Nephron progenitor cell (in vitro differentiated cells): Measurements from ENCODE around the gene CLHC1.

Source experiments
- DNase-seq: peaks from one replicate; pipeline ENCODE4 v3.0.0; 2021
- H3K27ac Mint-ChIP-seq: 2 replicates; pipeline ENCODE4 v1.8.0; 2021; ENCODE audit warnings: mild to moderate bottlenecking, moderate library complexity, mixed read lengths
- H3K27me3 Mint-ChIP-seq: 2 replicates; pipeline ENCODE4 v1.8.0; 2021; ENCODE audit warnings: mild to moderate bottlenecking, low read depth, mixed read lengths; ENCODE audit not compliant: poor library complexity
- H3K36me3 Mint-ChIP-seq: 2 replicates; pipeline ENCODE4 v1.8.0; 2021; ENCODE audit warnings: low read depth, mixed read lengths
- H3K4me1 Mint-ChIP-seq: 2 replicates; pipeline ENCODE4 v1.8.0; 2021; ENCODE audit warnings: mixed read lengths
- H3K4me3 Mint-ChIP-seq: 2 replicates; pipeline ENCODE4 v1.8.0; 2021; ENCODE audit warnings: mild to moderate bottlenecking, moderate library complexity, mixed read lengths
- H3K9me3 Mint-ChIP-seq: 2 replicates; pipeline ENCODE4 v1.8.0; 2021; ENCODE audit warnings: mild to moderate bottlenecking, moderate library complexity, mixed read lengths
- TF ChIP-seq, protein P1 (sequence below): fragments of 200-600 bp; sonication (generic); IDR thresholded peaks from 2 replicates; pipeline ENCODE4 v1.5.0; 2021; ENCODE audit warnings: antibody characterized with exemption

Gene CLHC1

DNA sequence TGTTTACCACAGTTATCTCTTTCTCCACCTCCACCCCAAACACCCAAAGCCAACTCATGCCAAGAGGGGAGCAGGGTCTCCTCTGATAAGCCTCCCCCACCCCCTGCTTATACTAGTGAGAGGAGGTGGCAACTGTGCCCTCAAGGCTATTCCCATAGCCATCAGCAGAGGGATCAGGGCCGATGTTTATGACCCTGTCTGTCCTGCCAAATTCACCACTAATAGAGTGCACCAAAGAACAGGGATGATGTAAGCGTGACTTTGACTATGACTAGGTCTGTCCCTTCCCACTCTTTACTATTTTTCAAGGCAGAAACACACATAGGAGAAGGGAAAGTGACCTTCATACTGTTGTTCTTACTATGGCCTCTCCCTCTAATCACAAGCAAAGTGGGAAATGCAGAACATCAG lies 74.6 kb downstream of the CLHC1 start:
- Mint-ChIP-seq H3K27me3 (peaks cover 13% of the 10 kb centered on the region), H3K9me3 (no peaks in the 10 kb centered on the region), H3K36me3 (no peaks in the 10 kb centered on the region), H3K4me1 (peaks cover 56% of the 10 kb centered on the region), H3K27ac (no peak overlapping the region), H3K4me3 (no peak overlapping the region)
- TF ChIP-seq, protein P1, sequence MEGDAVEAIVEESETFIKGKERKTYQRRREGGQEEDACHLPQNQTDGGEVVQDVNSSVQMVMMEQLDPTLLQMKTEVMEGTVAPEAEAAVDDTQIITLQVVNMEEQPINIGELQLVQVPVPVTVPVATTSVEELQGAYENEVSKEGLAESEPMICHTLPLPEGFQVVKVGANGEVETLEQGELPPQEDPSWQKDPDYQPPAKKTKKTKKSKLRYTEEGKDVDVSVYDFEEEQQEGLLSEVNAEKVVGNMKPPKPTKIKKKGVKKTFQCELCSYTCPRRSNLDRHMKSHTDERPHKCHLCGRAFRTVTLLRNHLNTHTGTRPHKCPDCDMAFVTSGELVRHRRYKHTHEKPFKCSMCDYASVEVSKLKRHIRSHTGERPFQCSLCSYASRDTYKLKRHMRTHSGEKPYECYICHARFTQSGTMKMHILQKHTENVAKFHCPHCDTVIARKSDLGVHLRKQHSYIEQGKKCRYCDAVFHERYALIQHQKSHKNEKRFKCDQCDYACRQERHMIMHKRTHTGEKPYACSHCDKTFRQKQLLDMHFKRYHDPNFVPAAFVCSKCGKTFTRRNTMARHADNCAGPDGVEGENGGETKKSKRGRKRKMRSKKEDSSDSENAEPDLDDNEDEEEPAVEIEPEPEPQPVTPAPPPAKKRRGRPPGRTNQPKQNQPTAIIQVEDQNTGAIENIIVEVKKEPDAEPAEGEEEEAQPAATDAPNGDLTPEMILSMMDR, result no peak
- no peak for DNase-seq

DNA sequence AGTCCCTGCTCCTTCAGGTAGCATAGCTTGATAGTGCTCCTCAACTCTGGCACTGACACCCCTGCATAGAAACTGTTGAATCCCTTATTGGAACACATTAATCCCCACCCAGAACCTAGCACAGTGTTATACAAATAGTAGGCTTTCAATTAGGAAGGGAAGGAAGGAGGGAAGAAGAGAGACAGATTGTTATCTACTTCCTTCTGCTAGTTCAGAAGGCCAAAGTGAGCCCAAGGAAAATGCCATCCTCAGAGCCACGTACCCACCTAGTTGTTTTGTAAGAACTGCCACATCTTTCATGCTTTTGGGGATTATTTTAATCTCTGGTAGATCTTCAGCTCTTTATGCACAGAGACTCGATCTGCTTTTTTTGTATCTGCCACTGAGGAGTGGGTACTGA lies 75.1 kb downstream of the CLHC1 start:
- Mint-ChIP-seq H3K4me3 (no peak overlapping the region), H3K27ac (no peak overlapping the region)

DNA sequence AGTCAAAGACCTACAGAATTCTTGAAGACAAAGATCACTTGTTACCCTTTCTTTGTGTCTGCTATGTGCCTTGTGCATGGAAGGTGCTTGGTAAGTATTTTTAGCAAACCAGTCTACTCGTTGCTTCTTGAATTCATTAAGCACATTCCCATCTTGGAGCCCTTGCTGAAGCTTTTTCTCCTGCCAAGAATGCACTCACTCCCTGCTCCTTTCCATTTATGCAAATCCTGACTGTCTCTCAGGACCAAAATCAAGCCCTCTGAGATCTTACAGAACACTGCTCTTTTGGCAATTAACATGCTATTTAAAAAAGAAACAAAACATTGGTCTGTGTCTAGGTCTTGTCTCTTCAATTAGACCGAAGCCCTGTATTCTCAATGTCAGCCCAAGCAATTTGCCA lies 75.8 kb downstream of the CLHC1 start:
- peaks cover 47% of the 10 kb centered on the region for H3K4me1 Mint-ChIP-seq
- H3K27ac Mint-ChIP-seq, result no peak overlapping the region
- TF ChIP-seq, protein P1, result no peak
- H3K9me3 Mint-ChIP-seq, result no peaks in the 10 kb centered on the region
- peaks cover 13% of the 10 kb centered on the region for H3K27me3 Mint-ChIP-seq
- H3K36me3 Mint-ChIP-seq, result no peaks in the 10 kb centered on the region
- no peak overlapping the region for H3K4me3 Mint-ChIP-seq
- DNase-seq, result no peak

More for the DNA sequence above, 75.1 kb downstream of the CLHC1 start:
- Mint-ChIP-seq H3K9me3 (no peaks in the 10 kb centered on the region), H3K27me3 (peaks cover 13% of the 10 kb centered on the region), H3K4me1 (peaks cover 53% of the 10 kb centered on the region), H3K36me3 (no peaks in the 10 kb centered on the region)
- DNase-seq, result no peak
- TF ChIP-seq, protein P1, result no peak

DNA sequence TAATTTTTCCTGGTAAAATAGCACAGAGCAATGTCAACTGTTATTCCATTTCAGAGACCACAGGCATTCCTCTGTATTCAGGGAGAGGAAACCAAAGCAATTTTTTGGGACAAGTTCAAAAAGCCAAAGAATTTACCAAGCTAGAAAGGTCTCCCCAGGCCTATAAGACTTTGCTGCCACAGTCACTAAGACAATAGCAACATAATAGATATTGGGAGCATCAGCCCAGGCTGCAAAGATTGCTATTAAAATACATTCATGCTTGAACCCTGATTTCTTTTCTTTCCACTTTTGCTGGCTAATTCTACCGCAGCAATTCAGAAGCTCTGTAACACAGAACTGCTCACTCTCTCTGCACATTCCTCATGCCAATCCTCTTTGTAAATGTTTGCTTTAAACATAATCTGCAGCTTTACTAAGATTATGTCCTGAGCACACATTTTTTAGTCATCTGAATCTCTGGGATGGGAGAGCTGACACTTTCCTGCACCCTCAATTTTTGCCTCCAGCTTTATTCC lies 76.3 kb downstream of the CLHC1 start:
- DNase-seq, result no peak
- H3K4me1 Mint-ChIP-seq, result peaks cover 44% of the 10 kb centered on the region
- H3K4me3 Mint-ChIP-seq, result no peak overlapping the region
- peaks cover 13% of the 10 kb centered on the region for H3K27me3 Mint-ChIP-seq
- H3K36me3 Mint-ChIP-seq, result no peaks in the 10 kb centered on the region
- H3K27ac Mint-ChIP-seq, result no peak overlapping the region
- TF ChIP-seq, protein P1, result no peak
- H3K9me3 Mint-ChIP-seq, result no peaks in the 10 kb centered on the region

DNA sequence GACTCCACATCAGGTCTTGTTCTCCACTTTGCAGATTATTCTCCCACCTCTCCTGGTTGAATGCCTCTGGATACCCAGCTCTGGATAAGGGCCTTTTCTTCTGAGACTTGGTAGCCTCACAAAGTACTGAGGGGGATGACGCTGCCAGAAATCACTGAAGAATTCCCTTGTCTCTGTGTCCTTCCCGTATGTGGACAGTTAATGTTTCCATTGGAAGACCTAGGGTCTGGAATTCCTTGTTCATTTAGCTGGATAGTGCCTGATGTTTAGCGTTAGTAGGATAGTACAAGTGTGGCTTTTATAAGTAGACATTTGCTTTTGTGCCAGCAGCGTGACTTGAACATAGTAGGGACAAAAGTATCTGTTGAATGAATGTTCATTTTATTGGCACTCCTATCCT lies 76.9 kb downstream of the CLHC1 start:
- no peaks in the 10 kb centered on the region for H3K9me3 Mint-ChIP-seq
- H3K4me3 Mint-ChIP-seq, result no peak overlapping the region
- TF ChIP-seq, protein P1, result no peak
- H3K36me3 Mint-ChIP-seq, result no peaks in the 10 kb centered on the region
- H3K4me1 Mint-ChIP-seq, result peaks cover 42% of the 10 kb centered on the region
- peaks cover 13% of the 10 kb centered on the region for H3K27me3 Mint-ChIP-seq
- no peak for DNase-seq
- H3K27ac Mint-ChIP-seq, result no peak overlapping the region

DNA sequence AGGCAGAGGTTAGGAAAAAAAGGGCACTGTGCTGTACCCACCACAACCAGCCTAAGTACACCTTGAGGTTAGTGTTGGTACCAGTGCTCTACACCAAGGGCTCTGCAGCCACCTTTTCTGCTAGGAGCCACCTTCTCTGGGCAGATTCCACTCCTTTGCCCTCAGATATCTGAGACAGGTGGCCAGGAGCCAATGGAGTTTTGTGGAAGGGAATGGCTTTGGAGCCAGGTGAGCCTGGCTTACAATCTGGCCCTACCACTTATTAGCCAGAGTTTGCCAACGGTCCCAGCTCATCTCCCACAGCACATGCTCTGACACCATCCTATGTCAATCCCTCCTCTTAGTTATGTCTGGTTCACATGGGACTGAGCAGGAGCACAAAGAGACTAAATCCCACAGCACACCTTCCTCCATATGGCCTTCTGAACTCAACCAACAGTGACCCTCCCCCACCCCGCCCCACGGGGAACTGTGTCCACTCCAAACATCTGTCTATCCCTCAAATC lies 77.5 kb downstream of the CLHC1 start:
- H3K27me3 Mint-ChIP-seq, result peaks cover 13% of the 10 kb centered on the region
- no peaks in the 10 kb centered on the region for H3K36me3 Mint-ChIP-seq
- no peak for DNase-seq
- no peak overlapping the region for H3K27ac Mint-ChIP-seq
- no peak overlapping the region for H3K4me3 Mint-ChIP-seq
- TF ChIP-seq, protein P1, result no peak
- peaks cover 39% of the 10 kb centered on the region for H3K4me1 Mint-ChIP-seq
- H3K9me3 Mint-ChIP-seq, result no peaks in the 10 kb centered on the region
